Panc1 (cell line): ENCODE results near the gene GPAM.

Experiments used
- CTCF ChIP-seq: fragments of 450-650 bp; IDR thresholded peaks from 2 replicates; pipeline ENCODE4 v1.5.1; 2017; ENCODE audit warnings: mild to moderate bottlenecking
- REST ChIP-seq, 2 experiments: IDR thresholded peaks; 2 replicates each; pipeline ENCODE4 v1.6.1; 2011 to 2012; ENCODE audit warnings: low read depth in 2 of 2, control low read depth in 1 of 2, low read length in 1 of 2, mild to moderate bottlenecking in 1 of 2, moderate library complexity in 1 of 2; ENCODE audit not compliant: insufficient read depth in 1 of 2
- SIN3A ChIP-seq: IDR thresholded peaks from 2 replicates; pipeline ENCODE4 v1.6.1; 2012; ENCODE audit warnings: low read depth, mild to moderate bottlenecking, low read length, moderate library complexity, borderline replicate concordance; ENCODE audit not compliant: insufficient read depth

DNA sequence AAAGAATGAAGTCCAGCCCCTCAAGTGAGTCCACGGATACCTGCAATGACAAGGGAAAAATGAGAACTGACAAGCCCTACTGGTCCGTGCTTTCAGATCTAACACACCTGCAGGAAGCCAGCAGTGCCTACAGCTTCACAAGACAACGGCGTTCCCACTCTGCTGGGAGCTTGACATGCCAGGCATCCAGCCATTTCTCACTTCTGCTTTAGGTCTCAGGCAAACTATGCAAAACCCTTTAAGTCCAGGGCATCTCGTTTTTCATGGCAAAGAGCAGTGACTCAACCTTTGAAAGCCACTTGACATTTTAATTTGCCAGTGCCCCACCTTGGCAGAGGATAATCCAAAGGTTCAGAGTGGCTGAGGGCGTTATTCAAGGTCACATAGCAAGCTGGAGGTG is 49.1 kb upstream of the GPAM start:
- TF ChIP-seq REST (IDR thresholded peaks at IDR 0.05; ENCODE audit: insufficient read depth in 1 of 2, low read depth in 2 of 2, low read length in 1 of 2) (no peak), CTCF (no peak), SIN3A (no peak)
